GM06990 (cell line): Measurements from ENCODE around the gene BLM.

Experiments
- DNase-seq: peaks from one replicate; pipeline ENCODE4 v3.0.0-alpha.2; 2011; ENCODE audit not compliant: insufficient read length; ENCODE audit errors: extremely low read depth
- H3K27me3 ChIP-seq: replicated peaks from 2 replicates; pipeline ENCODE4 v1.6.0; 2011; ENCODE audit warnings: low read length; ENCODE audit not compliant: control insufficient read depth, insufficient read depth
- H3K36me3 ChIP-seq: 2 replicates; pipeline ENCODE4 v1.5.1; 2011; ENCODE audit warnings: low read length; ENCODE audit not compliant: control insufficient read depth, insufficient read depth
- H3K4me3 ChIP-seq: replicated peaks from 2 replicates; pipeline ENCODE4 v1.5.1; 2011; ENCODE audit warnings: low read depth, mild to moderate bottlenecking, control low read depth, low read length
- CTCF ChIP-seq: IDR thresholded peaks from 2 replicates; pipeline ENCODE4 v1.5.1; 2011; ENCODE audit warnings: low read length, control low read depth, mild to moderate bottlenecking, inconsistent platforms; ENCODE audit not compliant: insufficient read depth, poor library complexity, severe bottlenecking

The BLM gene

GRCh38 chr15:90711418-90711824 lies 5.7 kb upstream of the BLM start:
- Histone ChIP-seq H3K36me3 (0 out of 2 replicates have a peak, but pooled peaks cover 2% of the 10 kb centered on the region), H3K27me3 (no peaks in the 10 kb centered on the region), H3K4me3 (no peak overlapping the region)
- no peak for DNase-seq
- no peak for TF ChIP-seq CTCF

GRCh38 chr15:90711842-90712241 lies 5.3 kb upstream of the BLM start:
- no peaks in the 10 kb centered on the region for H3K27me3 ChIP-seq
- 0 out of 2 replicates have a peak, but pooled peaks cover 2% of the 10 kb centered on the region for H3K36me3 ChIP-seq
- no peak for TF ChIP-seq CTCF
- DNase-seq: no peak
- no peak overlapping the region for H3K4me3 ChIP-seq

DNA sequence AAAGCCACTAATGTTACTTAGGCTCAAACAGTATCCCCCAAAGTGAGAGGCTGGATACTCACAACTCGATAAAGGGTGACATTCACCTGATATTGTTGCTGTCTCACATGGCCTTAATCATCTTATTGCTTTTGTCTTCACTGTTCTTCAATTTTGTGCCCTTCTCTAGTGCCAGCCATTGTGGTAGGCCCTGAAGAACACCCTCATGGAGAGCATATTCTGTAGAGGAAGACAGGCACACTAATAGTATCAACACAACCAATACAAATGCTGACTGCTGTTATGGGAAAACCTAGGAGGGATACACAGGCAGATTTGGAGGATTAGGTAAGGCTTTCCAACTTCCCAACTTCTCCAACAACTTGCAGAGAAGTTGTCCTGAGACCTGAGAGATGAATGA lies 4.1 kb upstream of the BLM start:
- DNase-seq: no peak
- no peaks in the 10 kb centered on the region for H3K27me3 ChIP-seq
- H3K36me3 ChIP-seq: 0 out of 2 replicates have a peak, but pooled peaks cover 2% of the 10 kb centered on the region
- no peak overlapping the region for H3K4me3 ChIP-seq
- TF ChIP-seq CTCF: no peak

DNA sequence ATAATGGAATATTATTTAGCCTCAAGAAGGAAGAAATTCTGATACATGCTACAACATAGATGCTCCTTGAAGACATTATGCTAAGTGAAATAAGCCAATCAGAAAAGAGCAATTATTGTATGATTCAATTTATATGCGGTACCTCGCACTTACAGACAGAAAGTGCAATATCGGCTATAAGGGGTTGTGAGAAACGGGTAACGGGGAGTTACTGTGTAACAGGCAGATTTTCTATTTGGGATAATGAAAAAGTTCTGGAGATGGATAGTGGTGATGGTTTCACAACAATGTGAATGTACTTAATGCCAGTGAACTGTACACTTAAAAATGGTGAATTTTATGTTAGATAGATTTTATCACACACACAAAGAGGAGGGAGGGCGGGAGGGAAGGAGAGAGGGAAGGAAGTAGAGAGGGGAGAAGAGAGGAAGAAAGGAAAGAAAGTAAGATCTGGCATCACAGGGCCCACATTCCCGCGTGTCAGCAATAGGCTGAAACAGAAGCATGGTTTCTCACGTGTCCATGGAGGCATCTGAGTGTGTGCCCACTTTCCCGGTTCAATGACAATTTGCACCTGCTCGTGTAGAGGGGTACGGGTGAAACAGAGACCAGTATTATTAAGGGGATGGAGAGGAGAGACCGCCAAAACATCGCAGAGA lies 700 bp upstream of the BLM start:
- no peaks in the 10 kb centered on the region for H3K27me3 ChIP-seq
- H3K4me3 ChIP-seq: peak overlapping the region; percentile 93
- no peak for DNase-seq
- 0 out of 2 replicates have a peak, but pooled peaks cover 2% of the 10 kb centered on the region for H3K36me3 ChIP-seq
- no peak for TF ChIP-seq CTCF

DNA sequence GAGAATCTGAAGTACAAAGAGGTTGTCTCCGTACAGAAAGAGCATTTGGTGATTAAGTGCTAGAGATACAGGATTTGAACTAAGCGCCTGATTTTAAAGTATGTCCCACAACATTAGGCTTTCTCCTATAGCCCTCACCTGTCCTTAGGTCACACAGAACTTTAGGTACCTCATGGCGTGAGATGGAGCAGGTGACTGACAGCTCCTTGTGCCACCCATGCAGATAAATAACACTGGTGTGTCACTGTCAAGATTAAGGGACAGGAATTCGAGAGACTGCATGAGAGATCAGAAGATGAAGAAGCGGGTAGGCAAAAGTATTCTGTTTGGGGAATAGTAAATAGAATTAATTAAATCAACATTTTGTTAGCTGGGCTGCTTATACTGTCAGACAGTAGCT lies 1.1 kb downstream of the BLM start:
- TF ChIP-seq CTCF: no peak
- H3K27me3 ChIP-seq: no peaks in the 10 kb centered on the region
- DNase-seq: no peak
- H3K36me3 ChIP-seq: 0 out of 2 replicates have a peak, but pooled peaks cover 2% of the 10 kb centered on the region
- peak overlapping the region; percentile 93 for H3K4me3 ChIP-seq
